Activated T-helper 1 cell treated with Interleukin-2 at 50 U/mL for 16 hours (primary cell): ENCODE measurements around the gene RNF4.
"Not testable (repeated sequence)": the region's sequence is repeated elsewhere in the genome, so short reads cannot be mapped to it uniquely, and the experiment has no call there.

ENCODE experiments used
- DNase-seq: peaks from one replicate; pipeline ENCODE4 v3.0.0-alpha.2; 2020; ENCODE audit warnings: low read depth

RNF4 gene

DNA sequence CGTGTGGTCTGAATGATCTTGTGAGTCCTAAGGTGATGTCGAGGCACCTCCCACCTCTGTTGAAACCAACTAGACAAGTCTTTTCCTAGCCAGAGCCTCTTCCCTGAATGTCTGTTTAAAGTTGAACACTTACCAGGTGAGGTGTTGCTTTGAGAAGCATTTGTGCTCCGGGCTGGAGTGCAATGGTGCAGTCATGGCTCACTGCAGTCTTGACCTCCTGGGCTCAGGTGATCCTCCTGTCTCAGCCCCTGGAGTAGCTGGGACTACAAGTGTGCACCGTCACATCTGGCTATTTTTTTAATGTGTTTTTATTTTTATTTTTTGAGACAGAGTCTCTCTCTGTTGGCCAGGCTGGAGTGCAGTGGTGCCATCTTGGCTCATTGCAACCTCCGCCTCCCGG is 18.1 kb downstream of the RNF4 start:
- DNase-seq, result no peak

DNA sequence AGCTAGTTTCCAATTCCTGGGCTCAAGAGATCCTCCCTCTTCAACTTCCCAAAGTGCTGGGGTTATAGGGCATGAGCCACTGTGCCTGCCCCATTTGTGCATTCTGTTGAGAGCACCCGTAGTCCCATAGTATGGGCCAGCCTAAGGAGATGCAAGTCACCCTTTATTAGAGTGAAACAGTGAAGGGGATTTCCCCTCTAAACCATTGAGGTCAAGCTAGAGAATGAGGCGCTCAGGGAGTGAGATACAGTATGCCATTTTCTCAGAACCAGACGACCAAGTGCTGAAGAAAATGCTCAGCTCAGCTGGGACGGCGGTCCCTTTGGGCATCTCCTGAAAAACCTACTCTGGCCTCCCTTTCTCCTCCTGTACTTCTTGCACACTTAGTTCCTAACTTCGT is 18.7 kb downstream of the RNF4 start:
- DNase-seq, result no peak

DNA sequence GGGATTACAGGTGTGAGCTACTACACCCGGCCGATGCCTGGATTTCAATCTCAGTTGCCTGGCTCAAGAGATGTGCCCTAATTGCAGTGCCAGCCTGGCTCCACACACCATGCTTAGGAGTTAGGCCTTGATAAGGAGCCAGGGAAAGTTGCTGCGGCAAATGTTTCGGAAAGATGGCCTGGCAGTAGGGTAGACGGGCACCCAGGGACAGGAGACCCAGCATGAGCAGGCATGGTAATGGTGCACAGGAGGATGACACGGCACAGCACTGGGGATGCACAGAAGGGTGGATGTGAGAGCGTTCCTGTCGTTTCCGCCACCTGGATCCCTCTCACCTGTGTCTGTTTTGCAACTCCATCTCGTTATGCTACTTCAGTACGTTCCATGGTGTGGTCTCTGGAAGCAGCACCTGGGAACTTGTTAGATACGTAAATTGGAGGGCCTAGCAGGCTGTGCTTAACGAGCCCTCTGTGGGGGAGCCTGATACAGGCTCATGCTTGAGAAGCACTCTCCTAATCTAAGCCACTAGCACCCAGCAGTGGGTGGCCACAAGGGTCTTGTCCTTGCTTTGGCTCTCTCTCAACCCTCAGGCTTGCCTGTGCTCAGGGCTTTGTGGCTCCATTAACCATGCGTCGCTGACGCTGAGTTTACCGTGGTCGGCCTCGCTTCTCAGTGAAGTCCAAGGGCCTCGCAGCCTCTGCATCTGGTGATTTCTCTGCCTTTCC is 20.3 kb downstream of the RNF4 start:
- DNase-seq, result no peak

DNA sequence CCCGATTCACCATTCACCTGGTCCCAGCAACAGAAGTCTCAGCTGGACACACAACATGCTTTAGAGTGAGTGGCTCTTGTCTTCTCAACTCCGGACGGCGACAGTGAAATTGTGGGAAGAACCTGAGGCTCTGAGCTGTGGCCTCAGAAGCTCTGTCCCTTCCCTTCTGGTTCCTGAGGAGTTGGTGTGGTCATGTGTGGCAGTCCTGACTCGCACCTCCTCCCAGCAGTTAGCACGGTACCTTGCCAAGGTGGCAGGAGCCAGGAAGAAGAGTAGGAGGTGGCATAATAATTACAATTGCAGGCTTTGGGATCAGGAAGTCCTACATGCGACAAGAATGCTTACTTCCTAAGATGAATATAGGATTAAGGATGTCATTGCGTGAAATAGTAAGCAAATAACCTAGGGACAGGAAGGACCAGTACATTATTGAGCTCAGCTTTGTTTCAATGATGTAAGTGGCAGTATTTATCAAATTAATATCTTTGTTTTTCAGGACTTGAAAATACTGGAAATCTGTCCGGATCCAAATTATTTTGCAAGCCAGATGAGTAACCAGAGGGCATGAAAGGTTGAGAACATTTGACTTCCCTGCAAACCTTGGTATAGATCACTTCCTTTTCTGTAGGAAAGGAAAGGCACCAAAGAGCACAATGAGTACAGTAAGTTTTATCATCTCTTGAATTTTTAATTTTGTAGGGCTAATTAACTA is 21.1 kb downstream of the RNF4 start:
- no peak for DNase-seq

DNA sequence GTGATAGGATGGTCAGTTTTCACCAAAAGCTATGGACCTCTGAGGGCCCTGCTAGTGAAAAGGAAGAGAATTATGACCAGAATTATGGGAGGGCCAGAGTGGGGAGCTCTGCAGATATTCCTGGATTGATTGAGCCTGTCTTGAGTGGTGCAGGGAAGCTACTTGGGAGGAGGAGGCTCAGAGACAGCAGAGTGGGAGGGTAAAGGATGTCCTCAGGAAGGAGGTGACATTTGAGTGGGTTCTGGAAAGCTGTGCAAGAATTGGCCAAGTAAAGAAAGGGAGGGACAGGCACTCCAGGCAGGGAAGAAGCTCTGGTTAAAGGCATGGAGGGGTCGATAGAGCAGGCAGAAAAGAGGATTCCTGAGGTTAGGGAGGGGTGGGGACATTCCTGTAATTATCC is 24.1 kb downstream of the RNF4 start:
- DNase-seq, result no peak

DNA sequence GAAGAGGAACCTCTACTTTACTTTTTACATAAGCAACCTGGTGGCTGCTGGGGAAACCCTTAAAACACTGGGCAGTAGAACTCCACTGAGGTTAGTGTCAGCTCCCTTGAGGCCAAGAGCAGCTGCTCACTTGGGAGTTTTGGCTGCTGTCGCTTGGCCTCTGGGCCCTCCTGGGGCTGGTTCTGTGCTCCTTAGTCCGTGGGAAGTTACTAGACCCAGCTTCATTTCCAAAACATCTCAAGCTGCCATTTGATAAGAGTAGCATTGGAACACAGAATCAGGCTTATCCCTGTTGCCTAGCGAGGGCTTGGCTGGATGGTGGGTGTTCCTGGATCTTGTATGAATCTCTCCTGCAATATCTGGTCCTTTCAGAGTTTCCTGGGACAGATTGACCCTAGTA is 26.1 kb downstream of the RNF4 start:
- no peak for DNase-seq

DNA sequence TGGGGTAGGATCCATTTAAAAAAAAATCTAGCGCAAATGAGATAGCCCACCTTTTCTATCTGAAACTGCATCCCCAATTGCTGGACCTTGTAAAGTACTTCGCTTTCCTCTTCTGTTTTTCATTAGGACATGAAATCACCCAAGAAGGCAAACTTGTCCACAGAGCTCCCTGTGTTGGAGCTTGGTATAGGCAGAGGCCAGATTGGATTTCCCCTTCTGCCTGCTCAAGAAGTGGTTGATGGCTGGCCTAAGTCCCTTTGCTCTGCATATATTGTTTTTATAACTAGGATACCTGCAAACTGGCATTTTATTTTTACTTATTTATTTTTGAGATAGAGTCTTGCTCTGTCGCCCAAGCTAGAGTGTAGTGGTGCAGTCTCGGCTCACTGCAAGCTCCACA is 28.4 kb downstream of the RNF4 start:
- no peak for DNase-seq

DNA sequence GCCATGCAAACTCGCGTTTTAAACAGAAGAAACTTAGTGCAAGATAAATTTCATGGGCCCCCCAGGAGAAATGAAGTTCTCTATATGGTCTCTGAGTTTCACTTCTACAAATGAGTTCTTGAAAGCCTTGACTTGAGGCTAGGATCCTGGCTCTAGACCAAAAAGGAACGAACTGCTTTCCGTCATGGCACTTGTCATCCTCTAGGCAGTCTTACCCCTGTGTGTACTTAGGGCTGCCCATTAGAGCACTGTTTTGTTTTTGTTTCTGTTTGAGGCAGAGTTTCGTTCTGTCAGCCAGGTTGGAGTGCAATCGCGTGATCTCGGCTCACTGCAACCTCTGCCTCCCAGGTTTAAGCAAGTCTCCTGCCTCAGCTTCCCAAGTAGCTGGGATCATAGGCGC is 29.0 kb downstream of the RNF4 start:
- DNase-seq, result no peak

DNA sequence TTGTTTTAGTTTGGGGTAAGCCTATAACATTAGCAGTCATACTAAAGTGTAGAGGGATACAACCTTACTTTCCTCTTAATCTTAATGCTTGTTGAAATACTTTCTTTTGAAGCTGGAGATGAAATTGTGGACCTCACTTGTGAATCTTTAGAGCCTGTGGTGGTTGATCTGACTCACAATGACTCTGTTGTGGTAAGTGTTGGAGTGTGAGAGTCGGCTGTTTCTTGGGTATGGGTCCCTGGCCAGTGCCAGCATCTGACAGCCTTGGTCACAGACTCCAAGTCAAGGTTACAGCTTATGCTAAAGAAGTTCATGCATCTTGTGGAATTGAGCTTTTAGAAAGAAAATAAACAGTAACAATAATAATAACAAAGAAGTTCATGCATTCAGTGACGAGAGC is 31.6 kb downstream of the RNF4 start:
- no peak for DNase-seq

DNA sequence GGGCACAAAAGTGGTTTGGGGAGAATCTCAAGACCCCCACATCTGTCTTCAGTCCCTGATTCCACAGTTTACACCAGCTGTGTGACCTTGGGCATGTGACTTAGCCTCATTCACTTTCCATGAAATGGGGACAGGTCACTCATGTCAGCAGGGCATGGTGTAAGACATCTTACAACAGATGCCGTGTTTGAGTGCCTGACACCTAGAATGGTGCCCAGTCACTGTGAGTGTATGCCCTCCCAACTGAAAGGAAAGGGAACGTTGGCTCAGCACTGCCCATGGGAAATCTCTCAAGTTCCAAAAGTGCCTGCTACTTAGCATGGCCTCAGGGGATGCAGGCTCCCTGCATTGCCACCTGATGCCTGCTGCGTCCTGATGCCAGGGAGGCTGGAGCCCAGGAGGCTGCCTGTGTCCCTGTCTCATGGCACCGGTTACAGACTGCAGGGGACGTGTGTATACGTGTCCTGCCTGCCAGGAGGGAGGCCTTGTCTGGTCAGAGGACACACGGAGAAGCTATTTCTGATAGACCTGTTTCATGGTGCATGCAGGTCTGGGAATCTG is 32.2 kb downstream of the RNF4 start:
- no peak for DNase-seq

DNA sequence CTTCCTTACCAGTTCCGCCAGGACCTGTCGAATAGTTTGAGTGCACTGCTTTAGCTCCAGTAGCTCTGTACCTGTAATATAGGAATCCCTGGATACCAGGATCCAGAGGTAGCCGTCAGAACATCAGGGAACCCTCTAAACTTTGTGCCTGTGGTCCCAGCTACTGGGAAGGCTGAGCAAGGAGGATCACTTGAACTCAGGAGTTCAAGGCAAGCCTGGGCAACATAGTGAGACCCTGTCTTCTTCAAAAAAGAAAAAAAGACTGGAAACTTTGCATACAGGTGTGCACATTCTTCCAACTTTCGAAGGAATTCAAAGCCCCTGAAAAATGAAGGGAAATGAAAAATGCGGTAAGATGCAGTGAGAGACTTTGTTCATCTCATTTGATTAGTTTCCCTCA is 34.9 kb downstream of the RNF4 start:
- no peak for DNase-seq

DNA sequence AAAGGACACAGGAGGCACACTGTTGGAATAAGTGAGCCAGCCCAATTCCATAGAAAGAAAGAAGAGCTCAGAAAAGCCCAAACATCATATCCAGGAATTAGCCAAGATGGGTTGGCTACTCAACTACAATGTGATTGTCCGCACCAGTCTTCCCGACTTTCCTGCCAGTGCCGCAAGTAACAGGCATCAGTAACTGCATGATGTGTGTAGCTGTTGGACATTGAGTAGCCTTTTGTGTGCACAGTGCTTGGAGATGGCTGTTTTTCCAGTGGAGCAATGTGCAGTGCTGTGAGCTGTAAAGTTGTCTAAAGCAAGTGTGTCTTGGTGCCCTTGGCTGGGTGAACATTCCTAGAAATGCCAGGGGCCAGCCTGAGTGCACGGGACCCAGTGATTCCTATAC is 38.4 kb downstream of the RNF4 start:
- no peak for DNase-seq

DNA sequence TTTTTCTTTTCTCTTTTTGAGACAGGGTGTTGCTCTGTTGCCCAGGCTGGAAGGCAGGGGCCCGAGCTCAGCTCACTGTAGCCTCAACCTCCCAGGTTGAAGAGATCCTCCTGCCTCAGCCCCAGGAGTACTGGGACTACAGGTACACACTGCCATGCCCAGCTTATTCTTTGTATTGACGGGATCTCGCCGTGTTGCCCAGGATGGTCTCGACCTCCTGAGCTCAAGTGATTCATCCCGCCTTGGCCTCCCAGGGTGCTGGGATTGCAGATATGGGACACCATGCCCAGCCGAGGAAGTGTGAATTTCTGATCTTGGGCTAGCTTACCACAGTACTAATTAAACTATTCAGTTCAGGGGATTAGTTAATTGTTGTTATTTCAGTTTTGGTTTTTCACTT is 38.9 kb downstream of the RNF4 start:
- DNase-seq, result no peak

DNA sequence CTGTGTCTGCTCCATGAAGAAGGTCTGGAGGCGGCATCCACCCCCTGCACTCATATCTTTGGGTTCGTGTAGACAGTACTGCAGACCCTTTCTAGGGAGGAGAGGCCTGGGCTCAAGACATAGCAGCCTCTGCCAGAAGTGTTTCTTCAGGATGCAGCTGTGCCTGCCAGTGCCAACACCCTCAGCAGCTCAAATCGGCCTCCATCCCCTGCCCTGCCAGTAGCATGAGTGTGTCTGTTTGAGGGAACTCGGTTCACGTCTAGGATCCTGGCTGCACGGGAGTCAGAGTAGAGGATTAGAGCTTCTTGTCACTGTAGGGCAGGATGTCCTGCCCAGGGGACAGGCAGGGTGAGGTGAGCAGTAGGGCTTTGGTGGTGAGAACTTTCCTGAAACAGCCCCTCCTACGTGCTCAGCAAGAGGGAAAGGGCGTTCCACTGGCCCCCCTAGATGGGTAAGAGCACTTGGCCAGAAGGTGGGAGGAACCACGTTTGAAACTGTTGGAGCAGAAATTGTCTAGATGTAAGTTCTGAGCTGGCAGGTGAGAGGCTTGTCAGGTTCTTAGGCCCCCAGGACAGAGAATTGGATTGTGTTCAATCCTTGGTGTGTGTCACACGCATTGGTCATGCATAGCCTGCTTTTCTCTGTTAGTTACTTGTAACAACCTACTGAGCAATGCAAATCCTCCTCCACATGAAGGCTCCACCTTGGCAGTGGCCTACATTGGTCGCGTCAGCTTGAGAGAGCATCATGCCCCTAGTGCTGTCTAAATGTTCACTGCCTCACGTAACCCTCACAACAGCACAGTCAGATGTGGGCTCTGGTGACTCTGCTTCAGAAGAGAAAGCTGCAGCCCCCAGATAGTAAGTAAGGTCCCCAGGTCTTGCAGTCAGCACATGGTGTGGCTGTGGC is 41.7 kb downstream of the RNF4 start:
- no peak for DNase-seq

DNA sequence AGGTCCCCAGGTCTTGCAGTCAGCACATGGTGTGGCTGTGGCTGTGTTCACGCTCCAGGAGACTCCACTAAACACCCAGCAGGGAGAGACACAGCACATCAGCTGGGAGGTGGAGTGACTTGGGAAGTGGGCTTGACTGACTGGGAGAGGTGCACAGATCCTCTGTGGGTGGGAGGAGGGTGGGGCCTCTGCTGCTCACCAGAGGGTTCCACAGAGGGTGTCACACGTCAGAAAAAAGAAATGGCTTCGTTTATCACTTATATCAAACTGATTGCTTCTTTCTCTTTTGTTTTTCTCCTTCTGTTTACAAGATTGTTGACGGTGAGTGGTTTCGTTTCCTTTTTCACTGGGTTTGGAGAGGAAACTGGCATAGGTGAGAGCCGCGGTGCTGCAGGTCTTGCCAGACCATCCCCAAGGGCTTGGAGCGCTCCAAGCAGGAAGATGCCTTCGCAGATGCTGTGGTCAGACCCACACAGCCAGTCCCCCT is 42.8 kb downstream of the RNF4 start:
- DNase-seq, result no peak

DNA sequence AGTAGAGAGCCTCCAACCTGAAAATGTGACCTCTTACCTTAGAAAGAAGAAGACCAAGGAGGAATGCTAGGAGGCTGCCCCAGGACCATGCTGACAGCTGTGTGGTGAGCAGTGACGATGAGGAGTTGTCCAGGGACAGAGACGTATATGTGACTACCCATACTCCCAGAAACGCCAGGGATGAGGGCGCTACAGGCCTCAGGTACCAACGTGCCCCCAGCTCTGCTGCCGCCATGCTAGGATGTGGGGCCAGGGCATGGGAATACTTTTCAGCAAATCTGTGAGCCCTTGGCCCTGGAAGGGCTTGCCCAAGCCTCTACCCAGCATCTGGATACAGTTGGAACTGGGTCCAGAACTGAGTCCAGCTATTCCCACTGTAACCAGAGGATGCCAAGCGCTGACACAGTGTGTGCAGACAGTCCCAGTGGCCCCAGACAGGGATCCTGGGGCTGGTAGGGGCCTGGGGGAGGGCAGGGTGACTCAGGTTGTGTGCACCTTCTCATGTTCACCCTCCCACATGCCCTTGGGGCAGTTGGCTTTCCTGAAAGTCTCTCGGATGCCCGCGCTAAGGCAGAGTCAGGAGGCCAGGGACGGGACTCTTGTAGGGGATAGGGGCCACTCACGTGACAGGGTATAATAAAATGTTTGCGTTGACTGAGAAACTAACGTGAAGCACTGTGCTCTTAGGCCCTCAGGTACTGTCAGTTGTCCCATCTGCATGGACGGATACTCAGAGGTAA is 43.7 kb downstream of the RNF4 start:
- no peak for DNase-seq

DNA sequence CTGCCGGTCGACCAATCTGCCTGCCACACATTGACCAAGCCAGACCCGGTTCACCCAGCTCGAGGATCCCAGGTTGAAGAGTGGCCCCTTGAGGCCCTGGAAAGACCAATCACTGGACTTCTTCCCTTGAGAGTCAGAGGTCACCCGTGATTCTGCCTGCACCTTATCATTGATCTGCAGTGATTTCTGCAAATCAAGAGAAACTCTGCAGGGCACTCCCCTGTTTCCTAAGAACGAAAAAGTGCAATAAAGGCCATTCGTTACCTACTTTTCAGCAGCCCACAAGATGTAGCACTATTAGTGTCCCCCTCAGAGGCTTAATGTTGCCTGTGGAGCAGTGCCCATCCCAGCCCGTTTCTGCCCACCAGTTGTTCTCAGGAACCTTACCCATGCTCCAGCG is 45.3 kb downstream of the RNF4 start:
- not testable (repeated sequence) for DNase-seq

DNA sequence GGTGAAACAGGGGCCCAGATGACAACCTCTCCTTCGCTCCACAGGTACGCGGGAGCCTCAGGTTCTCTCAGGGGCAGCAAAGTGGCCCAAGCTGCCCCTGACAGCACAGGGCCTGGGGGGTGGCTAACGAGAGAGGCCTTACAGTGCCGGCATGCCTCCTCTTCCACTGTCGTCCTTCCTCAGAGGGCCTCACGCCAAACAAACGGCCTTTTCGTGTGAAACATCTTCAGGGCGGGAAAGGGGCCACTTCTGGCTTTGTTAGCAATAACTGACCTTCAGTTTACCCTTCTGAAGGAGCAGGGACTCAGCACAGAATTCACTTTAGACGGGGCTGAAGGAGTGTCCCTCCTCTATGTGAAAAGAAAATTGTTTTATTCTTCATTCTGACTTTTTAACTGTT is 46.0 kb downstream of the RNF4 start:
- not testable (repeated sequence) for DNase-seq

DNA sequence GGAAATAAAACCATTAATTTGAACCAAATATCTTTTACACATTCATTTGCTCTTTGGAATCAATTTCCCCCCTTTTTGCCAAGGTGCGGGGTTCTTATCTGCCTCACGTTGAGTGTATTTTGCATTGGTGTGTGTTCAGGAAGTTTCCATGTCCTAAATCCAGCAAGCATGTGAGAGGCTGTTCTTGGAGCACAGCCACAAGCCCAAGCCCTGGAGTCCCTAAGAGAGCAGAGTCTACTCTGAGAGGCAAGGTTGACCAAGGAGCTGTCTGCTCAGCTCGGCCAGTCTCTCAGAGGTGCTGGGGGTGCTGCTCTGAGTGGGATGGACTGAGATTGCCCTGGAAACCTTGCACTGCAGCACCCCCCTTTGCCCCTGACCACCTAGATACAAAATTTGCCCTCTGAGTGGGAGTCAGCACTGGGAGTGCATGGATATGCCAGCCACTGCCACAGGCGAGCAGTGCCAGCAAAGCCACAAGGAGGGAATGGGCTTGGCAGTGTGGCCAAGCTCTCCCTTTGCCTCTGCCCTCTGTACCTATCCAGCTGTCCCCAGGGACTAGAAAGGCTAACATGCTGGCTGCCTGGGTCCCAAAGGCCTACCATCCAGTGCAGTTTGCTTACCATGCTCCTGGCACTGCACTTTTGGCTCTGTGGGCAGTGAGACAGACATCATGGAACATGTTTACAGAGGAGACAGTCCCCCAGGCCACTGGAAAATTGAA is 47.1 kb downstream of the RNF4 start:
- no peak for DNase-seq

DNA sequence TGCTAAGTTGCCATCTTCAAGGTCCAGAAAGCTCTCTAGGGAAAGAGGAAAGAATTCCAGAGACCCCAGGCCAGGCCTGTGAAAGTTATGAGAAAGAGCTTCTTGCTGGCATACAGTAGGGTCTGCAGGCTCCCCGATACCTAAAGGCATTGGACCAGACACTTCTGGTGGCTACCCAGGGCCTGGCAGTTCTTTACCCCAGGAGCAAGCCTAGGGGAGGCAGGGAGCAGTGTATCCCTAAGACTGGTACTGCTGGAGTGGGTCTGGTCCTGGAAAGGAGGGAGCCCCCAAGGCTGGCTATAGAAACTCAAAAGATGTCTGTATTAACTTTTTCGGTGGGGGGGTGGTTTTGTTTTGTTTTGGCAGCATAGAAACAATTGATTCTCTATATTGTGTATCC is 47.7 kb downstream of the RNF4 start:
- DNase-seq, result no peak

DNA sequence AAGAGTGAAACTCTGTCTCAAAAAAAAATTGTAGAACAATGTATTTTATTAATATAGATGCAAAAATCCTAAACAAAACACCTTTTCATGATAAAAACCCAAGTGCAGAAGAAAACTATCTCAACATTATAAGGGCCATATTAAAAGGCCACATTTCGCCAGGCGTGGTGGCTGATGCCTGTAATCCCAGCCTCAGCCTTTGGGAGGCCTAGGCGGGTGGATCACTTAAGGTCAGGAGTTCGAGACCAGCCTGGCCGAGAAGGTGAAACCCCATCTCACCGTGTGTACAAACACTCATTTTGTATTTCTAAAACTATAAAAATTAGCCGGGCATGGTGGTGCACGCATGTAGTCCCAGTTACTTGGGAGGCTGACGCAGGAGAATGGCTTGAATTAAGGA is 57.7 kb downstream of the RNF4 start:
- DNase-seq, result no peak
